ENCODE results near the gene PTPRH.

- TF ChIP-seq EZH2 (IDR thresholded peaks at IDR 0.05) (no peak), POLR2AphosphoS5 (IDR thresholded peaks at IDR 0.05; ENCODE audit: borderline replicate concordance, low read depth, low read length) (no peak), FOXP2 (optimal IDR thresholded peaks at IDR 0.05; ENCODE audit: control extremely low read depth, extremely low read length, insufficient read depth) (no peak)
Measured at GRCh38 chr19:55212447-55212846, 3.1 kb upstream of the PTPRH start.
